Lower leg skin (tissue), 3 donors: Measurements from ENCODE around the gene CMTM3.

ENCODE experiments used
- POLR2A ChIP-seq, 2 donors: fragments of 450-650 bp; IDR thresholded peaks; one replicate each; pipeline ENCODE4 v1.6.1; 2016 to 2017; ENCODE audit warnings: antibody characterized with exemption in 2 of 2, mild to moderate bottlenecking in 1 of 2, moderate library complexity in 1 of 2
- TF ChIP-seq, protein P1 (sequence below), 3 donors: fragments of 450-650 bp; IDR thresholded peaks; one replicate each; pipeline ENCODE4 v1.5.1; 2016; ENCODE audit warnings: antibody characterized with exemption in 3 of 3, mild to moderate bottlenecking in 3 of 3, moderate library complexity in 2 of 3

GRCh38 chr16:66639091-66639885 is 34.8 kb downstream of the CMTM3 start:
- TF ChIP-seq POLR2A (IDR thresholded peaks at IDR 0.05) = no peak
- TF ChIP-seq, protein P1, sequence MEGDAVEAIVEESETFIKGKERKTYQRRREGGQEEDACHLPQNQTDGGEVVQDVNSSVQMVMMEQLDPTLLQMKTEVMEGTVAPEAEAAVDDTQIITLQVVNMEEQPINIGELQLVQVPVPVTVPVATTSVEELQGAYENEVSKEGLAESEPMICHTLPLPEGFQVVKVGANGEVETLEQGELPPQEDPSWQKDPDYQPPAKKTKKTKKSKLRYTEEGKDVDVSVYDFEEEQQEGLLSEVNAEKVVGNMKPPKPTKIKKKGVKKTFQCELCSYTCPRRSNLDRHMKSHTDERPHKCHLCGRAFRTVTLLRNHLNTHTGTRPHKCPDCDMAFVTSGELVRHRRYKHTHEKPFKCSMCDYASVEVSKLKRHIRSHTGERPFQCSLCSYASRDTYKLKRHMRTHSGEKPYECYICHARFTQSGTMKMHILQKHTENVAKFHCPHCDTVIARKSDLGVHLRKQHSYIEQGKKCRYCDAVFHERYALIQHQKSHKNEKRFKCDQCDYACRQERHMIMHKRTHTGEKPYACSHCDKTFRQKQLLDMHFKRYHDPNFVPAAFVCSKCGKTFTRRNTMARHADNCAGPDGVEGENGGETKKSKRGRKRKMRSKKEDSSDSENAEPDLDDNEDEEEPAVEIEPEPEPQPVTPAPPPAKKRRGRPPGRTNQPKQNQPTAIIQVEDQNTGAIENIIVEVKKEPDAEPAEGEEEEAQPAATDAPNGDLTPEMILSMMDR (IDR thresholded peaks at IDR 0.05) = no peak
